NCI-H345 (cell line): Measurements from ENCODE around the gene DPEP3.
"Not testable (repeated sequence)": the region's sequence is repeated elsewhere in the genome, so short reads cannot be mapped to it uniquely, and the experiment has no call there.

Source experiments
- DNase-seq: peaks from one replicate; lab custom pipeline; 2025; lab: John Stamatoyannopoulos, UW

Gene DPEP3

GRCh38 chr16:67979955-67980678, at the start of gene DPEP3:
Gene DPEP3 (minus strand): TSS chr16:67980499. CDS start chr16:67980380, 119 bp downstream.
- no peak for DNase-seq

- DNase-seq: no peak
Measured at GRCh38 chr16:68028996-68029395, 48.7 kb upstream of the DPEP3 start.

- DNase-seq: peak; percentile 85
Measured at GRCh38 chr16:68022728-68023537, 42.6 kb upstream of the DPEP3 start, which contains the start of the genes DDX28 and DUS2. Gene DDX28 (minus strand): TSS chr16:68023232. CDS start chr16:68023202, 30 bp downstream. Gene DUS2 (plus strand): TSS chr16:68023284. CDS start chr16:68038024, 14,740 bp downstream.

GRCh38 chr16:68022278-68022727, 42.0 kb upstream of the DPEP3 start:
- DNase-seq: no peak

GRCh38 chr16:68021490-68021889, 41.2 kb upstream of the DPEP3 start:
- DNase-seq: no peak

GRCh38 chr16:68019167-68019680, 38.9 kb upstream of the DPEP3 start:
- no peak for DNase-seq

- DNase-seq: no peak
Measured at GRCh38 chr16:68015681-68016080, 35.4 kb upstream of the DPEP3 start, which contains the start of gene DPEP2NB. Gene DPEP2NB (minus strand): TSS chr16:68015911. CDS start chr16:68015770, 141 bp downstream.

- no peak for DNase-seq
Measured at GRCh38 chr16:68013440-68013839, 33.1 kb upstream of the DPEP3 start.

- DNase-seq: not testable (repeated sequence)
Measured at GRCh38 chr16:68009872-68010271, 29.6 kb upstream of the DPEP3 start.

GRCh38 chr16:68009157-68009735, 28.9 kb upstream of the DPEP3 start:
- DNase-seq: no peak

GRCh38 chr16:68005786-68006286, 25.5 kb upstream of the DPEP3 start:
- no peak for DNase-seq

GRCh38 chr16:68005211-68005610, 24.9 kb upstream of the DPEP3 start:
- no peak for DNase-seq

- no peak for DNase-seq
Measured at GRCh38 chr16:68003031-68003430, 22.7 kb upstream of the DPEP3 start.

- DNase-seq: no peak
Measured at GRCh38 chr16:68000450-68000849, 20.2 kb upstream of the DPEP3 start.

GRCh38 chr16:67999985-68000384, 19.7 kb upstream of the DPEP3 start:
- no peak for DNase-seq

- DNase-seq: not testable (repeated sequence)
Measured at GRCh38 chr16:67998779-67999688, 18.7 kb upstream of the DPEP3 start, which contains the start of gene DPEP2. Gene DPEP2 (minus strand): TSS chr16:67999484. CDS start chr16:67993212, 6,272 bp downstream.

GRCh38 chr16:67998231-67998778, 18.0 kb upstream of the DPEP3 start:
- not testable (repeated sequence) for DNase-seq

GRCh38 chr16:67996666-67997065, 16.4 kb upstream of the DPEP3 start:
- no peak for DNase-seq

- no peak for DNase-seq
Measured at GRCh38 chr16:67995423-67995822, 15.1 kb upstream of the DPEP3 start.

GRCh38 chr16:67994040-67994408, 13.7 kb upstream of the DPEP3 start:
- DNase-seq: not testable (repeated sequence)
